HepG2 (cell line): ENCODE results near the gene PPP3CB. TPM values are rescaled to one million over a fixed set of nuclear protein-coding genes. Genes with fewer than 3 reads are reported as not detected.

ENCODE experiments used
- ATAC-seq: fragments of 200-7000 bp; cut with Tn5 transposase; 3 replicates; pipeline ENCODE4 v1.9.1; 2020; ENCODE audit warnings: mild to moderate bottlenecking, moderate library complexity
- BruUV-seq: library from RNA; stranded (reverse); fragments of 400-500 nt; replicated peaks from 2 replicates; lab custom pipeline; 2021; lab: Mats Ljungman, UMichigan
- CTCF ChIA-PET: fragments of 300-600 bp; formaldehyde crosslinking; extraction: SDS; loops from one replicate; lab custom pipeline; 2021; ENCODE audit warnings: low total read pairs, inconsistent platforms, low intra/inter-chr PET ratio; lab: Yijun Ruan, JAX
- POLR2A ChIA-PET: fragments of 350-600 bp; sonication (Branson Sonifier 250); formaldehyde crosslinking; loops from one replicate; lab custom pipeline; 2020; ENCODE audit warnings: antibody characterized with exemption, inconsistent platforms; lab: Yijun Ruan, JAX
- DNase-seq: peaks from one replicate; pipeline ENCODE4 v3.0.0-alpha.2; 2015; ENCODE audit warnings: low spot score
- FAIRE-seq: peaks from 3 replicates; lab custom pipeline; 2011; peaks lifted over from hg19 to GRCh38; lab: Jason Lieb, UNC
- H2AFZ ChIP-seq: one replicate; pipeline ENCODE4 v1.6.1; 2011; ENCODE audit warnings: low read length, inconsistent platforms
- H3K27ac ChIP-seq: fragments of 300-600 bp; 3 replicates; pipeline ENCODE4 v1.8.0; 2011; ENCODE audit warnings: mixed run types, mild to moderate bottlenecking, mixed read lengths, low read length, inconsistent platforms; ENCODE audit not compliant: insufficient read depth; ENCODE audit errors: extremely low read length
- H3K27me3 ChIP-seq, 2 experiments: fragments of 200-600 bp in 1 of 2; 2 replicates in 1 of 2; 3 replicates in 1 of 2; pipeline versions ENCODE4 v1.6.0 to v1.8.0; 2011; ENCODE audit warnings: low read length in 2 of 2, mild to moderate bottlenecking in 2 of 2, moderate library complexity in 2 of 2, inconsistent platforms in 1 of 2; ENCODE audit not compliant: insufficient read depth in 2 of 2, control insufficient read depth in 1 of 2
- H3K36me3 ChIP-seq, 2 experiments: fragments of 200-600 bp in 1 of 2; replicated peaks in 1 of 2; 2 replicates in 1 of 2; 3 replicates in 1 of 2; pipeline versions ENCODE4 v1.5.1 to v1.8.0; 2011; ENCODE audit warnings: low read length in 2 of 2, inconsistent platforms in 1 of 2; ENCODE audit not compliant: insufficient read depth in 2 of 2, control insufficient read depth in 1 of 2
- H3K4me1 ChIP-seq: 2 replicates; pipeline ENCODE4 v1.5.1; 2012; ENCODE audit warnings: low read length, inconsistent platforms; ENCODE audit not compliant: insufficient read depth
- H3K4me2 ChIP-seq: 2 replicates; pipeline ENCODE4 v1.6.0; 2011; ENCODE audit warnings: low read depth, low read length, inconsistent platforms
- H3K4me3 ChIP-seq, 3 experiments: fragments of 200-600 bp in 1 of 3; sonication (generic), shearing (Covaris generic) in 1 of 3; replicated peaks in 1 of 3; 2 replicates each; pipeline ENCODE4 v1.5.1; 2011 to 2016; ENCODE audit warnings: low read length in 3 of 3, inconsistent platforms in 2 of 3, low read depth in 2 of 3, mild to moderate bottlenecking in 2 of 3, control low read depth in 1 of 3, mixed read lengths in 1 of 3; ENCODE audit not compliant: insufficient read depth in 1 of 3
- H3K79me2 ChIP-seq: one replicate; pipeline ENCODE4 v1.6.1; 2011; ENCODE audit warnings: low read length, inconsistent platforms; ENCODE audit not compliant: insufficient read depth
- H3K9ac ChIP-seq: 2 replicates; pipeline ENCODE4 v1.6.0; 2011; ENCODE audit warnings: mild to moderate bottlenecking, low read depth, low read length, inconsistent platforms; ENCODE audit not compliant: insufficient read depth
- H3K9me3 ChIP-seq: 2 replicates; pipeline ENCODE4 v1.5.1; 2012; ENCODE audit warnings: mild to moderate bottlenecking, low read length
- H4K20me1 ChIP-seq: 2 replicates; pipeline ENCODE4 v1.6.0; 2011; ENCODE audit warnings: inconsistent platforms, mild to moderate bottlenecking, low read length, moderate library complexity; ENCODE audit not compliant: insufficient read depth
- ATF5 ChIP-seq: sonication (generic); formaldehyde crosslinking; IDR thresholded peaks from 2 replicates; pipeline ENCODE4 v1.4.0; 2020; ENCODE audit warnings: mild to moderate bottlenecking, low read depth, missing genetic modification reagents
- GATAD2A ChIP-seq: IDR thresholded peaks from 2 replicates; pipeline ENCODE4 v1.6.1; 2016
- HDAC2 ChIP-seq: sonication (generic); formaldehyde crosslinking; IDR thresholded peaks from 2 replicates; pipeline ENCODE4 v1.4.0; 2020; ENCODE audit warnings: missing genetic modification reagents
- HHEX ChIP-seq: IDR thresholded peaks from 2 replicates; pipeline ENCODE4 v1.6.1; 2016; ENCODE audit warnings: control low read depth
- MBD4 ChIP-seq: IDR thresholded peaks from 2 replicates; pipeline ENCODE4 v1.6.1; 2012; ENCODE audit warnings: low read length, inconsistent platforms, borderline replicate concordance
- SMYD3 ChIP-seq: sonication (generic); formaldehyde crosslinking; IDR thresholded peaks from 2 replicates; pipeline ENCODE4 v1.8.1; 2023; ENCODE audit warnings: mild to moderate bottlenecking, missing genetic modification reagents
- SOX6 ChIP-seq, 2 experiments: fragments of 450-650 bp in 1 of 2; sonication (generic) in 1 of 2; formaldehyde crosslinking in 1 of 2; IDR thresholded peaks; 2 replicates each; pipeline versions ENCODE4 v1.4.0 to v1.6.1; 2017 to 2020; ENCODE audit warnings: antibody characterized with exemption in 1 of 2, mild to moderate bottlenecking in 1 of 2, missing genetic modification reagents in 1 of 2
- XRCC5 ChIP-seq: fragments of 200-400 bp; formaldehyde crosslinking; optimal IDR thresholded peaks from 2 replicates; pipeline ENCODE3; 2017; ENCODE audit warnings: mild to moderate bottlenecking, low read length
- ZBTB7B ChIP-seq: sonication (generic); formaldehyde crosslinking; IDR thresholded peaks from 2 replicates; pipeline ENCODE4 v1.4.0; 2020; ENCODE audit warnings: missing genetic modification reagents
- WGBS: methylation state at CpG from one replicate; pipeline ENCODE4 v1.1.6; 2017; ENCODE audit warnings: low lambda C conversion rate; 5-methylcytosine and 5-hydroxymethylcytosine counted together
- in situ Hi-C: cut with HindIII; loops from 2 replicates; pipeline ENCODE4 v1.10.0; 2017; ENCODE audit warnings: low pct_unique_long_range_greater_than_20kb; ENCODE audit not compliant: extremely low pct_ligation_motif_present
- intact Hi-C: fragments of 100-400 bp; cut with micrococcal nuclease; formaldehyde crosslinking; loops from one replicate; pipeline ENCODE4 v1.10.0; 2022; ENCODE audit not compliant: unreplicated experiment
- polyA plus RNA-seq, 8 experiments: library from polyadenylated mRNA; depleted of rRNA in 3 of 8; stranded (reverse) in 7 of 8; unstranded in 1 of 8; fragments of >200 nt; fragmentation: Illumina TruSeq in 4 of 8; extraction: Trizol in 4 of 8; gene quantifications; 2 replicates each; pipeline versions ENCODE4 v1.2.1 to v1.2.3, GENCODE V29; 2011 to 2016; ENCODE audit warnings: low read depth in 4 of 8, missing spikeins in 1 of 8, mixed read lengths in 1 of 8; ENCODE audit not compliant: insufficient read depth in 1 of 8
- total RNA-seq, 5 experiments: library from RNA; depleted of rRNA; stranded (reverse); fragments of >200 nt; fragmentation: Illumina TruSeq; extraction: Trizol; gene quantifications; 2 replicates each; pipeline ENCODE4 v1.2.3, GENCODE V29; 2016; ENCODE audit warnings: low read depth in 1 of 5

Gene PPP3CB
- total and polyA plus RNA-seq, 2 of the 13 experiments (the other 11 are each of a cell fraction or from before 2014, with no cell fraction given), result 8.7 to 11.4 TPM

GRCh38 chr10:73426318-73426717 lies 69.5 kb downstream of the PPP3CB start:
- Histone ChIP-seq H3K27ac (no peak overlapping the region), H2AFZ (no peak overlapping the region), H3K27me3 (no peaks in the 10 kb centered on the region), H3K4me2 (no peak overlapping the region), H3K4me3 (no peak overlapping the region), H3K79me2 (no peaks in the 10 kb centered on the region), H3K36me3 (peaks cover 3% of the 10 kb centered on the region in 2 experiments; a peak in 3 of 5 replicates), H3K9ac (no peak overlapping the region), H3K9me3 (no peaks in the 10 kb centered on the region), H4K20me1 (no peaks in the 10 kb centered on the region), H3K4me1 (no peaks in the 10 kb centered on the region)
- DNase-seq (no peak), ATAC-seq (no peak), FAIRE-seq (no peak)
- POLR2A ChIA-PET, result no interaction called here
- TF ChIP-seq ATF5 (CRISPR knock-in tag), result no peak
- TF ChIP-seq GATAD2A (CRISPR knock-in tag), result no peak
- TF ChIP-seq SOX6 (IDR thresholded peaks at IDR 0.05), result no peak
- no peak for TF ChIP-seq SOX6 (CRISPR knock-in tag; IDR thresholded peaks at IDR 0.05)
- TF ChIP-seq HHEX (CRISPR knock-in tag), result no peak
- TF ChIP-seq SMYD3, result no peak
- TF ChIP-seq MBD4, result no peak
- BruUV-seq, result no TSS peak
- CTCF ChIA-PET, result no interaction called here
- whole genome bisulfite sequencing, result 100% methylated on average over 4 of the region's 4 CpGs
- in situ Hi-C loops (no loop called here), intact Hi-C loops (no loop called here)

- no peak overlapping the region for H3K4me3 ChIP-seq
- H3K27me3 ChIP-seq, result no peaks in the 10 kb centered on the region
- DNase-seq (no peak), ATAC-seq (no peak), FAIRE-seq (no peak)
- no TSS peak for BruUV-seq
- in situ Hi-C loops (no loop called here), intact Hi-C loops (no loop called here)
- ChIA-PET POLR2A (no interaction called here), CTCF (no interaction called here)
- no peak overlapping the region for H3K9ac ChIP-seq
- H2AFZ ChIP-seq, result no peak overlapping the region
- peaks cover under 1% of the 10 kb centered on the region; the same call in 1 of the 2 replicates for H3K4me1 ChIP-seq
- TF ChIP-seq XRCC5 (no peak), HDAC2 (CRISPR knock-in tag) (no peak), ZBTB7B (no peak)
- no peak overlapping the region for H3K4me2 ChIP-seq
- no peaks in the 10 kb centered on the region for H4K20me1 ChIP-seq
- peaks cover 3% of the 10 kb centered on the region in 2 experiments; a peak in 3 of 5 replicates for H3K36me3 ChIP-seq
- H3K9me3 ChIP-seq, result no peaks in the 10 kb centered on the region
- 94% methylated on average over 3 of the region's 3 CpGs for WGBS
- H3K27ac ChIP-seq, result no peak overlapping the region
- H3K79me2 ChIP-seq, result no peaks in the 10 kb centered on the region
Observed at GRCh38 chr10:73424478-73424877, 71.3 kb downstream of the PPP3CB start.
